Left kidney (tissue), 2 donors: Measurements from ENCODE around the gene UQCRQ. TPM values are rescaled to one million over a fixed set of nuclear protein-coding genes. Genes with fewer than 3 reads are reported as not detected.

Experiments used
- DNase-seq: peaks from one replicate; pipeline ENCODE4 v3.0.0-alpha.2; 2013
- polyA plus RNA-seq: library from polyadenylated mRNA; unstranded; fragments of 120-200 nt; gene quantifications from one replicate; pipeline ENCODE4 v1.2.1, GENCODE V29; 2013; ENCODE audit not compliant: insufficient read length

The UQCRQ gene
- polyA plus RNA-seq, 1 donor = 173 TPM

GRCh38 chr5:132901036-132901435 is 34.6 kb downstream of the UQCRQ start:
- DNase-seq = no peak

GRCh38 chr5:132901730-132902129 is 35.3 kb downstream of the UQCRQ start:
- no peak for DNase-seq

- DNase-seq = no peak
These were observed 39.5 kb downstream of the UQCRQ start for GRCh38 chr5:132905938-132906337.

GRCh38 chr5:132907161-132907560 is 40.7 kb downstream of the UQCRQ start:
- no peak for DNase-seq

GRCh38 chr5:132909702-132910101 is 43.3 kb downstream of the UQCRQ start:
- DNase-seq = no peak

GRCh38 chr5:132915681-132916080 is 49.2 kb downstream of the UQCRQ start:
- DNase-seq = no peak

- DNase-seq = no peak
These were observed 49.6 kb downstream of the UQCRQ start for GRCh38 chr5:132916086-132916485.

Other genes with a start within 250 kb of the UQCRQ start
- gene IL13, start 208.5 kb upstream of the UQCRQ start, polyA plus RNA-seq = 0.08 TPM
- gene IL4, start 192.7 kb upstream of the UQCRQ start, polyA plus RNA-seq = 0.57 TPM
- gene KIF3A, start 129.1 kb upstream of the UQCRQ start, polyA plus RNA-seq = 40.0 TPM
- gene CCNI2, start 119.2 kb upstream of the UQCRQ start, polyA plus RNA-seq = 4.2 TPM
- 84.6 TPM for gene SEPTIN8, start 89.4 kb upstream of the UQCRQ start, polyA plus RNA-seq
- gene SOWAHA, start 53.3 kb upstream of the UQCRQ start, polyA plus RNA-seq = 4.0 TPM
- 19.4 TPM for gene SHROOM1, start 36.0 kb upstream of the UQCRQ start, polyA plus RNA-seq
- 2.1 TPM for gene GDF9, start 173 bp upstream of the UQCRQ start, polyA plus RNA-seq
- 8.7 TPM for gene LEAP2, start 7.0 kb downstream of the UQCRQ start, polyA plus RNA-seq
- gene AFF4, start 97.0 kb downstream of the UQCRQ start, polyA plus RNA-seq = 74.1 TPM
- gene ZCCHC10, start 159.9 kb downstream of the UQCRQ start, polyA plus RNA-seq = 33.7 TPM
- 149 TPM for gene HSPA4, start 185.4 kb downstream of the UQCRQ start, polyA plus RNA-seq